KMS-11 (cell line): ENCODE results near the gene CAMK2D.

Experiments
- H2AFZ ChIP-seq: fragments of 200-600 bp; sonication (generic); 2 replicates; pipeline ENCODE4 v1.6.1; 2016; ENCODE audit warnings: antibody characterized with exemption, mixed run types, low read depth
- H3K27ac ChIP-seq: fragments of 200-600 bp; sonication (generic); 2 replicates; pipeline ENCODE4 v1.6.1; 2016; ENCODE audit warnings: mild to moderate bottlenecking, mixed run types
- H3K27me3 ChIP-seq: fragments of 200-600 bp; sonication (generic); 2 replicates; pipeline ENCODE4 v1.6.1; 2017; ENCODE audit warnings: mild to moderate bottlenecking, low read depth, mixed run types, moderate library complexity; ENCODE audit not compliant: insufficient read depth
- H3K36me3 ChIP-seq: fragments of 200-600 bp; sonication (generic); 2 replicates; pipeline ENCODE4 v1.6.1; 2017; ENCODE audit warnings: mild to moderate bottlenecking, mixed run types; ENCODE audit not compliant: insufficient read depth
- H3K4me1 ChIP-seq: fragments of 200-600 bp; sonication (generic); 2 replicates; pipeline ENCODE4 v1.6.1; 2016; ENCODE audit warnings: mild to moderate bottlenecking, low read depth, mixed run types; ENCODE audit not compliant: poor library complexity, severe bottlenecking
- H3K4me2 ChIP-seq: fragments of 200-600 bp; sonication (generic); 2 replicates; pipeline ENCODE4 v1.7.0; 2016; ENCODE audit warnings: mild to moderate bottlenecking, mixed run types
- H3K4me3 ChIP-seq: fragments of 200-600 bp; sonication (generic); IDR thresholded peaks from 2 replicates; pipeline ENCODE4 v1.6.1; 2017; ENCODE audit warnings: low read depth, low read length, mixed read lengths; ENCODE audit not compliant: insufficient read depth
- H3K79me2 ChIP-seq: fragments of 200-600 bp; sonication (generic); 2 replicates; pipeline ENCODE4 v1.6.1; 2016; ENCODE audit warnings: low read depth, mixed run types; ENCODE audit not compliant: insufficient read depth
- H3K9ac ChIP-seq: fragments of 200-600 bp; sonication (generic); 2 replicates; pipeline ENCODE4 v1.6.1; 2016; ENCODE audit warnings: mild to moderate bottlenecking, mixed run types
- H4K20me1 ChIP-seq: fragments of 200-600 bp; sonication (generic); 2 replicates; pipeline ENCODE4 v1.6.1; 2016; ENCODE audit warnings: mild to moderate bottlenecking, mixed run types; ENCODE audit not compliant: insufficient read depth
- TF ChIP-seq, protein P1 (sequence below): fragments of 200-600 bp; sonication (generic); conservative IDR thresholded peaks from 2 replicates; pipeline ENCODE4 v1.6.1; 2017; ENCODE audit warnings: low read depth, mild to moderate bottlenecking, antibody characterized with exemption, low read length, moderate library complexity, mixed read lengths

CAMK2D gene

DNA sequence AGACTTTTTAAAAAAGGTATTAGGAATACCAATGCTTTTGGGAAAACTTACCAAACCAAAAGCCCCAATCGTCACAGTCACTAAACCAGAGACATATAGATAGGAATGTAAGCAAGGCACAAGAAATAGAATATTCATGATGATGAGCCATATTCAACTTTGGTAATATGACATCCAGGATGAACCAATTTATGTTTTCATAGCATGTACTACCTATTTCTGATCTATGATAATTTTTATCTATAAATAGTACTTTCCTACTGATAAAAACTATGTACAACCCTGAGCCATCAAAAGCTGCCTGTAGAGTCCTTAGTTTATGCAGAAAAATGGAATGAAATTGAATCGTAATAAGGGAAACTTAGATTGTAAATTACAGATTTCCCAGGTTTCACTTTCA, 18.9 kb downstream of the CAMK2D start:
- no peaks in the 10 kb centered on the region for H3K79me2 ChIP-seq
- no peak overlapping the region for H2AFZ ChIP-seq
- H3K36me3 ChIP-seq = no peaks in the 10 kb centered on the region
- no peaks in the 10 kb centered on the region for H3K27me3 ChIP-seq
- H3K4me1 ChIP-seq = peaks cover 31% of the 10 kb centered on the region
- no peaks in the 10 kb centered on the region; the same call in 1 of the 2 replicates for H4K20me1 ChIP-seq
- H3K9ac ChIP-seq = no peak overlapping the region
- H3K27ac ChIP-seq = no peak overlapping the region
- H3K4me3 ChIP-seq = no peak overlapping the region
- H3K4me2 ChIP-seq = no peak overlapping the region
- TF ChIP-seq, protein P1, sequence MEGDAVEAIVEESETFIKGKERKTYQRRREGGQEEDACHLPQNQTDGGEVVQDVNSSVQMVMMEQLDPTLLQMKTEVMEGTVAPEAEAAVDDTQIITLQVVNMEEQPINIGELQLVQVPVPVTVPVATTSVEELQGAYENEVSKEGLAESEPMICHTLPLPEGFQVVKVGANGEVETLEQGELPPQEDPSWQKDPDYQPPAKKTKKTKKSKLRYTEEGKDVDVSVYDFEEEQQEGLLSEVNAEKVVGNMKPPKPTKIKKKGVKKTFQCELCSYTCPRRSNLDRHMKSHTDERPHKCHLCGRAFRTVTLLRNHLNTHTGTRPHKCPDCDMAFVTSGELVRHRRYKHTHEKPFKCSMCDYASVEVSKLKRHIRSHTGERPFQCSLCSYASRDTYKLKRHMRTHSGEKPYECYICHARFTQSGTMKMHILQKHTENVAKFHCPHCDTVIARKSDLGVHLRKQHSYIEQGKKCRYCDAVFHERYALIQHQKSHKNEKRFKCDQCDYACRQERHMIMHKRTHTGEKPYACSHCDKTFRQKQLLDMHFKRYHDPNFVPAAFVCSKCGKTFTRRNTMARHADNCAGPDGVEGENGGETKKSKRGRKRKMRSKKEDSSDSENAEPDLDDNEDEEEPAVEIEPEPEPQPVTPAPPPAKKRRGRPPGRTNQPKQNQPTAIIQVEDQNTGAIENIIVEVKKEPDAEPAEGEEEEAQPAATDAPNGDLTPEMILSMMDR = no peak

DNA sequence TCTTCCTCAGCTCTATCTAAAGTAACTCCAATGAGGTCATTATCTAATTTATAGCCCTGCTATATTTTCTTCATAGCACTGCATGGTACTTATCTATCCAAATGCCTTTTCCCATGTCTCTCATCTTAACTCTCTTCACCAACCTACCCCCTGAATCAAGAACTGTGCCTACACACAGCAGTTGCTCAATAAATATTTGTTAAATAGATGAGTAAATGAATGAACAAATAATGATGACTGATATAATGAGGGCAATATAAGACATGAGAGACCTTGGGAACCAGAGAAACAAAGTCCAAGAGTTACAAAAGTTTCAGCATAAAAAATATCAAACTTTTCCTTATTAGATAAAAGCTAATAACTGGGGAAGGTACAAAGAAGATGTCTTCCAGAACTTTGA, 19.6 kb downstream of the CAMK2D start:
- TF ChIP-seq, protein P1 = no peak
- Histone ChIP-seq H3K9ac (no peak overlapping the region), H3K4me1 (peaks cover 33% of the 10 kb centered on the region), H3K27me3 (no peaks in the 10 kb centered on the region), H2AFZ (no peak overlapping the region), H3K79me2 (no peaks in the 10 kb centered on the region), H3K36me3 (no peaks in the 10 kb centered on the region), H3K4me2 (no peak overlapping the region), H3K4me3 (no peak overlapping the region), H3K27ac (no peak overlapping the region), H4K20me1 (no peaks in the 10 kb centered on the region; the same call in 1 of the 2 replicates)

DNA sequence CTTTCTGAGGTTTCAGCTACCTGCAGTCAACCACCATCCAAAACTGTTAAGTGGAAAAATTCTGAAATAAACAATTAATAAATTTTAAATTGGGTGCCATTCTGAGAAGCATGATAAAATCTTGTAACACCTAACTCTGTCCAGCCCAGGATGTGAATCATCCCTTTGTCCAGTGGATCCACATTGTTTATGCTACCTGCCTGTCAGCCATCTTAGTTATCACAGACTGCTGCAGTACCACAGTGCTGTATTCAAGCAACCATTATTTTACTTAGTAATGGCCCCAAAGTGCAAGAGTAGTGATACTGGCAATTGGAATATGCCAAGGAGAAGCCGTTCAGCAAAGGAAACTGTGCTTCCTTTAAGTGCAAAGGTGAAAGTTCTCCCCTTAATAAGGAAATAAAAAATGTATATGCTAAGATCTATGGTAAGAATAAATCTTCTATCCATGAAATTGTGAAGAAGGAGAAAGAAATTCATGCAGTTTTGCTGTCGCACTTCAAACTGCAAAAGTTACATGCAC, 20.6 kb downstream of the CAMK2D start:
- TF ChIP-seq, protein P1 = no peak
- Histone ChIP-seq H3K36me3 (no peaks in the 10 kb centered on the region), H3K79me2 (no peaks in the 10 kb centered on the region), H3K4me2 (no peak overlapping the region), H3K4me1 (peaks cover 33% of the 10 kb centered on the region), H2AFZ (no peak overlapping the region), H3K4me3 (no peak overlapping the region), H3K27me3 (no peaks in the 10 kb centered on the region), H3K9ac (no peak overlapping the region), H4K20me1 (no peaks in the 10 kb centered on the region; the same call in 1 of the 2 replicates), H3K27ac (no peak overlapping the region)

DNA sequence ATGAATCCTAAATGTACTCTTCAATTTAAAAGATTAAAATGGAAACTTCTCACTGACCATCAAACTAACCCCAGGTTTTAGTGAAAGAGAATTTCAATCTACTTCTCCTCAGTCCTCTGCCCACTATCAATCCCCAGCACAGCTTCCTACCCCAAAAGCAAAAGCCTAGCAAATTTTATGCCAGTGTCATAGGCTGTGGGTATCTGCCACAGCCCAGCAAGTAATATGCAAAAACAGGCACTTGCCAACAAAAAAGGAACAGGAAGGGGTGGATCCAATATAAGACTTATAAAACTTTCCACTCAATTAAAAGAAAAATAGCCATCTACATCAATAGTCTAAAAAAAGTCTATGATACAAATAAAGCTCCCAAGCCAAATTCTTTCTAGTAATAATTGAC, 22.3 kb downstream of the CAMK2D start:
- Histone ChIP-seq H3K4me2 (no peak overlapping the region), H3K36me3 (no peaks in the 10 kb centered on the region), H4K20me1 (no peaks in the 10 kb centered on the region; the same call in 1 of the 2 replicates), H3K4me1 (peaks cover 21% of the 10 kb centered on the region), H3K27ac (no peak overlapping the region), H3K27me3 (no peaks in the 10 kb centered on the region), H3K4me3 (no peak overlapping the region), H3K79me2 (no peaks in the 10 kb centered on the region), H3K9ac (no peak overlapping the region), H2AFZ (no peak overlapping the region)
- TF ChIP-seq, protein P1 = no peak
